ENCODE data around the gene IRS1. TPM values are rescaled to one million over a fixed set of nuclear protein-coding genes. Genes with fewer than 3 reads are reported as not detected.

Gene IRS1
- total RNA-seq, 1 donor from 2014 or later, result 18.6 TPM

GRCh38 chr2:226788064-226788463 lies 11.6 kb downstream of the IRS1 start:
- Histone ChIP-seq H3K4me1 (peaks cover 3 to 25% of the 10 kb centered on the region in 2 donors), H3K27me3 (no peaks in the 10 kb centered on the region), H3K36me3 (no peaks in the 10 kb centered on the region), H3K27ac (peak overlapping the region in 1 of 2 donors; percentile 93), H3K4me3 (no peak overlapping the region), H3K9me3 (peaks cover 0 to 3% of the 10 kb centered on the region in 2 donors)
- no peak for TF ChIP-seq CTCF (IDR thresholded peaks at IDR 0.05)
- DNase-seq (ENCODE audit: low spot score in 2 of 2), result no peak
- intact Hi-C loops (cut with DNase I), result no loop called here

GRCh38 chr2:226783885-226784284 lies 15.7 kb downstream of the IRS1 start:
- Histone ChIP-seq H3K9me3 (peaks cover 0 to 3% of the 10 kb centered on the region in 2 donors), H3K36me3 (no peaks in the 10 kb centered on the region), H3K27me3 (no peaks in the 10 kb centered on the region), H3K4me1 (peaks cover 6 to 10% of the 10 kb centered on the region in 2 donors), H3K4me3 (no peak overlapping the region), H3K27ac (no peak overlapping the region)
- no peak for DNase-seq (ENCODE audit: low spot score in 2 of 2)
- TF ChIP-seq CTCF (IDR thresholded peaks at IDR 0.05), result no peak
- intact Hi-C loops (cut with DNase I), result no loop called here

GRCh38 chr2:226782092-226782713 lies 17.4 kb downstream of the IRS1 start:
- Histone ChIP-seq H3K27me3 (no peaks in the 10 kb centered on the region), H3K4me1 (peaks cover 6% of the 10 kb centered on the region in 2 donors), H3K27ac (peak overlapping the region; percentile 50 to 66), H3K9me3 (peaks cover 0 to 3% of the 10 kb centered on the region in 2 donors), H3K4me3 (peak overlapping the region in 1 of 2 donors; percentile 19), H3K36me3 (no peaks in the 10 kb centered on the region)
- no peak for DNase-seq (ENCODE audit: low spot score in 2 of 2)
- TF ChIP-seq CTCF (IDR thresholded peaks at IDR 0.05), result no peak
- intact Hi-C loops (cut with DNase I), result no loop called here

- DNase-seq (ENCODE audit: low spot score in 2 of 2), result no peak
- intact Hi-C loops (cut with DNase I), result no loop called here
- H3K27ac ChIP-seq, result peak overlapping the region in 1 of 2 donors; percentile 66
- H3K4me3 ChIP-seq, result no peak overlapping the region
- H3K4me1 ChIP-seq, result peaks cover 3 to 6% of the 10 kb centered on the region in 2 donors
- no peaks in the 10 kb centered on the region for H3K27me3 ChIP-seq
- TF ChIP-seq CTCF (IDR thresholded peaks at IDR 0.05), result no peak
- peaks cover 1 to 3% of the 10 kb centered on the region in 2 donors for H3K9me3 ChIP-seq
- peaks cover 0 to 4% of the 10 kb centered on the region in 2 donors for H3K36me3 ChIP-seq
These were observed 19.2 kb downstream of the IRS1 start for GRCh38 chr2:226780431-226780830.

GRCh38 chr2:226777611-226778010 lies 22.0 kb downstream of the IRS1 start:
- intact Hi-C loops (cut with DNase I), result no loop called here
- peaks cover 2 to 11% of the 10 kb centered on the region in 2 donors for H3K4me1 ChIP-seq
- TF ChIP-seq CTCF (IDR thresholded peaks at IDR 0.05), result no peak
- H3K36me3 ChIP-seq, result peaks cover 0 to 11% of the 10 kb centered on the region in 2 donors
- H3K4me3 ChIP-seq, result no peak overlapping the region
- peaks cover 0 to 10% of the 10 kb centered on the region in 2 donors for H3K9me3 ChIP-seq
- H3K27me3 ChIP-seq, result no peaks in the 10 kb centered on the region
- H3K27ac ChIP-seq, result no peak overlapping the region
- DNase-seq (ENCODE audit: low spot score in 2 of 2), result no peak
